Measurements from ENCODE around the gene RINL.

The RINL gene

DNA sequence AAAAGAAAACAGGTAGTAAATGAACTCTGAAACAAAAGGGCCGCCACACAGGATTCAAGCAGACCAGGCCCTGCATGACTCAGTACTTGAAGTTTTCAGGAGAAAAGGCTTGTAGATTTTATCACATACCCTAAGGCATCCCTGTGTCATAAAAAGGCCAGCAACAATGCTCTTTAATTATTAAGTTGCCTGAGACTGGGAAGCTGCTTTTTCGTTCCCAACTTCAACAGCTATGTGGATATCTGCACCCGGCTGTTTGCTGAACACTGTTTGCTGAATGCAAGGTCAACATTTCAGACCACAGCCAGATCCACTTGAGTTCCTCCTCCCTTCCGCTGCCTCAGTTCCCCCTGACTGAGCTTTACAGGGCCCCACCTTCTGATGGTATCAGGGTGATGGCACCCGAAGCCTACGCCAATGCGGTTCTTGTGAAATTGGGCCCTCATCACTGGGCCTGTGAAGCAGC is 40.4 kb downstream of the RINL start:
- Histone ChIP-seq H3K4me1 (ENCODE audit: control insufficient read depth in 1 of 2, insufficient read depth in 2 of 2, low read length in 2 of 2) (peaks cover 46 to 53% of the 10 kb centered on the region in 2 experiments), H2BK5ac (ENCODE audit: low read depth, low read length, poor library complexity) (peak overlapping the region; percentile 95), H3K4me2 (ENCODE audit: low read length) (peak overlapping the region; percentile 27), H3K23ac (ENCODE audit: low read length) (no peak overlapping the region), H4K91ac (ENCODE audit: low read depth, low read length) (peak overlapping the region; percentile 93), H3K36me3 (ENCODE audit: control insufficient read depth in 1 of 2, insufficient read depth in 2 of 2, low read length in 2 of 2) (peaks cover 56 to 65% of the 10 kb centered on the region in 2 experiments), H3K4ac (ENCODE audit: low read depth, low read length) (peak overlapping the region; percentile 82), H2AFZ (ENCODE audit: insufficient read depth, low read length, poor library complexity) (no peak overlapping the region), H3K9ac (ENCODE audit: low read length) (no peak overlapping the region), H3K27me3 (ENCODE audit: insufficient read depth, low read length) (no peaks in the 10 kb centered on the region), H3K79me1 (ENCODE audit: low read length) (peaks cover 36% of the 10 kb centered on the region), H3K18ac (ENCODE audit: low read length) (peak overlapping the region; percentile 95), H4K12ac (ENCODE audit: low read depth, low read length) (no peak overlapping the region), H3K4me3 (ENCODE audit: low read depth, low read length) (no peak overlapping the region), H3K14ac (ENCODE audit: low read length) (peak overlapping the region; percentile 92), H4K8ac (ENCODE audit: low read depth, low read length) (peak overlapping the region; percentile 84), H3K27ac (ENCODE audit: low read depth, low read length) (peak overlapping the region; percentile 96), H3K79me2 (ENCODE audit: control insufficient read depth, insufficient read depth, low read length, poor library complexity) (peaks cover 14% of the 10 kb centered on the region), H2BK120ac (ENCODE audit: insufficient read depth, low read length, poor library complexity) (peak overlapping the region; percentile 92), H2AK5ac (ENCODE audit: low read length) (peak overlapping the region; percentile 87), H2BK12ac (ENCODE audit: low read length) (peak overlapping the region; percentile 90), H3K9me3 (ENCODE audit: insufficient read depth, low read depth, low read length) (no peaks in the 10 kb centered on the region)
- WGBS (ENCODE audit: extremely low coverage, insufficient coverage, insufficient read length), result no CpG with 5 or more reads among the region's 7 CpGs
- DNase-seq, result peak; percentile 88 to 99

DNA sequence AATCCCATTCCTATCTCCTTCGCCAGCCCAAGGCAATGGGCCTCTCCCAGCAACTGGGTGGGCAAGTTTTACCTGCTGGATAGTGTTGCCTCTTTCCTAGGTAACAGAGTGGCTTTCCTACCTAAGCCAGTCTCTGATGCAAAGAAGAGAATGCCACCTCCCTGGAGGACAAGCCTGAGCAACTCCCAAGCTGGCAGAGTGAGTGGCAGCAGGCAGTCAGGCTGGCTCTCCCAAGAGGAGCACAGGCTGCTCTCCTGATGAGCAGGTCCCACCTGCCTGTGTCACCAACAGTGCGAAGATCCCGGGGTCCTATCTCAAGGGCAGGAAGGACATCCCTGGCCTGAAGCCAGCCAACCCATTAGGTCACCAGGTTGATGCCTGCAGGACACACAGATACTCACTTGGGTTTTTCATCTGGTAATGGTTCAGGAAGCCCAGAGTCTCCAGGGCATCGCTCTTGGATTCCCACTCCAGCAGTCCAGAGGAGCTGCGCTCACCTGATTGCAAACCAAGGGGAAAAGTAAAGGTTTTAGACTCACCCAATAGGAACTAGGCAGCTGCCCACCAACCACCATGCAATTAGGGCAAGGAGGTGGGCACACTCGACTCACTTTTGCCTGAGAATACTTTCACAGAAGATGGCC is 41.0 kb downstream of the RINL start:
- peaks cover 50 to 59% of the 10 kb centered on the region in 2 experiments for H3K36me3 ChIP-seq (ENCODE audit: control insufficient read depth in 1 of 2, insufficient read depth in 2 of 2, low read length in 2 of 2)
- H4K91ac ChIP-seq (ENCODE audit: low read depth, low read length), result peak overlapping the region; percentile 97
- peak overlapping the region; percentile 89 for H2BK12ac ChIP-seq (ENCODE audit: low read length)
- H2AK5ac ChIP-seq (ENCODE audit: low read length), result peak overlapping the region; percentile 84
- H2BK120ac ChIP-seq (ENCODE audit: insufficient read depth, low read length, poor library complexity), result peak overlapping the region; percentile 84
- peak overlapping the region; percentile 82 for H4K8ac ChIP-seq (ENCODE audit: low read depth, low read length)
- H3K18ac ChIP-seq (ENCODE audit: low read length), result peak overlapping the region; percentile 68
- no peaks in the 10 kb centered on the region for H3K9me3 ChIP-seq (ENCODE audit: insufficient read depth, low read depth, low read length)
- peaks cover 50 to 58% of the 10 kb centered on the region in 2 experiments for H3K4me1 ChIP-seq (ENCODE audit: control insufficient read depth in 1 of 2, insufficient read depth in 2 of 2, low read length in 2 of 2)
- H3K79me2 ChIP-seq (ENCODE audit: control insufficient read depth, insufficient read depth, low read length, poor library complexity), result peaks cover 14% of the 10 kb centered on the region
- no peak overlapping the region for H3K23ac ChIP-seq (ENCODE audit: low read length)
- peak overlapping the region; percentile 94 for H3K27ac ChIP-seq (ENCODE audit: low read depth, low read length)
- H3K79me1 ChIP-seq (ENCODE audit: low read length), result peaks cover 41% of the 10 kb centered on the region
- H3K4me3 ChIP-seq (ENCODE audit: low read depth, low read length), result no peak overlapping the region
- H4K12ac ChIP-seq (ENCODE audit: low read depth, low read length), result peak overlapping the region; percentile 61
- peak overlapping the region; percentile 92 for H2BK5ac ChIP-seq (ENCODE audit: low read depth, low read length, poor library complexity)
- H2AFZ ChIP-seq (ENCODE audit: insufficient read depth, low read length, poor library complexity), result peak overlapping the region; percentile 40
- peak overlapping the region; percentile 27 for H3K4me2 ChIP-seq (ENCODE audit: low read length)
- peak overlapping the region; percentile 84 for H3K14ac ChIP-seq (ENCODE audit: low read length)
- no peaks in the 10 kb centered on the region for H3K27me3 ChIP-seq (ENCODE audit: insufficient read depth, low read length)
- no CpG with 5 or more reads among the region's 6 CpGs for WGBS (ENCODE audit: extremely low coverage, insufficient coverage, insufficient read length)
- peak overlapping the region; percentile 56 for H3K4ac ChIP-seq (ENCODE audit: low read depth, low read length)
- DNase-seq, result peak; percentile 89 to 95
- no peak overlapping the region for H3K9ac ChIP-seq (ENCODE audit: low read length)

DNA sequence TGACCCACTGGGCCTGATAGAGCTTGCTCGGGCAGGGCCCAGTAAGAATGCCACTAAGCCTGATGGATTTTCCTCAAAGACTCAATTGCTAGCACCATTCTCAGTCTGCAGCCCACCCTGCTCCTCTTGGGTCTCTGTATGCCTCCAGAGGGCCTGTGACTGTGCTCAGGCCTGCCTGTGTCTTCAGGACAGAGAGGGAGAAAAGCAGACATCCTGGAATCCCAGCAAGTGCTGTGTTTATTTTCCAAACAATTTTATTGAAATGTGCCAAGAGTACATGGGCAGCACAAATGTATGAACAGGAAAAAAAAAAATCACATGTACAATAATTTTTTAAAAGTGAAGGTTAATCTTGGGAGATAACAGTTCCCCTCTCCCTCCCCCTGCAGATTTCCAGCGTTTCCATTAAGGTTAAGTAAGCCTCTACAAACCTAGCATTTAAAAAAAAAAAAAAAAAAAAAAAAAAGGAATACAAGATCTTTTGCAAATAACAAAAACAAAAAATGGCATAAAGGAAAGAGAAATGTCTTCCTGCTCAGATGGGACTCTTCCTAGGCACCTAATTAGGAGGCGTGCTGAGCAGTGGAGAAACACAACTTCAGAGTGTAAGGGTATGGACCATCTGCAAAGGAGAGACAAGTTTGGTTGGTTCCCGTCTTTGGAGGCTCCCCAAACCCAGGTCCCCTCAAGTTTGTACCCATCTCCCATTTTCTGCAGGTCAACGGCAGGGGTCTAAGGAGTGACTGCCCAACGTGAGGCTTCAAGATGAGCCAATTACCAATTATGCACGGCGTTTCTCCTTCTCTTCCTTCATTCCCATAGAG is 41.7 kb downstream of the RINL start:
- Histone ChIP-seq H3K4ac (ENCODE audit: low read depth, low read length) (peak overlapping the region; percentile 56), H2BK12ac (ENCODE audit: low read length) (peak overlapping the region; percentile 89), H3K4me2 (ENCODE audit: low read length) (no peak overlapping the region), H4K91ac (ENCODE audit: low read depth, low read length) (peak overlapping the region; percentile 97), H4K8ac (ENCODE audit: low read depth, low read length) (peak overlapping the region; percentile 67), H2BK120ac (ENCODE audit: insufficient read depth, low read length, poor library complexity) (peak overlapping the region; percentile 84), H3K36me3 (ENCODE audit: control insufficient read depth in 1 of 2, insufficient read depth in 2 of 2, low read length in 2 of 2) (peaks cover 46 to 53% of the 10 kb centered on the region in 2 experiments), H3K27me3 (ENCODE audit: insufficient read depth, low read length) (no peaks in the 10 kb centered on the region), H3K79me2 (ENCODE audit: control insufficient read depth, insufficient read depth, low read length, poor library complexity) (peaks cover 17% of the 10 kb centered on the region), H3K23ac (ENCODE audit: low read length) (no peak overlapping the region), H2BK5ac (ENCODE audit: low read depth, low read length, poor library complexity) (peak overlapping the region; percentile 92), H3K9me3 (ENCODE audit: insufficient read depth, low read depth, low read length) (no peaks in the 10 kb centered on the region), H3K18ac (ENCODE audit: low read length) (peak overlapping the region; percentile 68), H3K4me3 (ENCODE audit: low read depth, low read length) (no peak overlapping the region), H3K14ac (ENCODE audit: low read length) (peak overlapping the region; percentile 84), H3K27ac (ENCODE audit: low read depth, low read length) (peak overlapping the region; percentile 94), H3K4me1 (ENCODE audit: control insufficient read depth in 1 of 2, insufficient read depth in 2 of 2, low read length in 2 of 2) (peaks cover 48 to 58% of the 10 kb centered on the region in 2 experiments), H3K9ac (ENCODE audit: low read length) (no peak overlapping the region), H2AK5ac (ENCODE audit: low read length) (peak overlapping the region; percentile 84), H3K79me1 (ENCODE audit: low read length) (peaks cover 44% of the 10 kb centered on the region), H4K12ac (ENCODE audit: low read depth, low read length) (no peak overlapping the region), H2AFZ (ENCODE audit: insufficient read depth, low read length, poor library complexity) (no peak overlapping the region)
- WGBS (ENCODE audit: extremely low coverage, insufficient coverage, insufficient read length), result no CpG with 5 or more reads among the region's 8 CpGs
- no peak for DNase-seq

DNA sequence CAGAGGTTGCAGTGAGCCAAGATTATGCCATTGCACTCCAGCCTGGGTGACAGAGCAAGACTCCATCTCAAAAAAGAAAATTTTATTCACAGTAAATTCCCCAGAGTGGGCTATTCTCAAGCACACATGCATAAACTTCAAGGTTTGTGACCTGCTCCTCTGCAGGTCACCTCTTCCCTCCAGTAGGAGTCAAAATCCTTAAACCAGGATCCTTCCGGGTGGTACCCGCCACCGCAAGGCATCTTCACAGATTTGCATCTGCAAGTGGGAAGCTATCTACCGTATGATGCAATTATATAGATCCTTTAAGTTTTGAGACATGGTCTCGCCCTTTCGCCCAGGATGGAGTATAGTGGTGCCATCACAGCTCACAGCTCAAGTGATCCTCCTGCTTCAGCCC is 43.5 kb downstream of the RINL start:
- peak; percentile 24 to 53 for DNase-seq
- H3K4me3 ChIP-seq (ENCODE audit: low read depth, low read length), result no peak overlapping the region
- WGBS (ENCODE audit: extremely low coverage, insufficient coverage, insufficient read length), result no CpG with 5 or more reads among the region's 6 CpGs
- no peak overlapping the region for H3K9ac ChIP-seq (ENCODE audit: low read length)
- peaks cover 39 to 54% of the 10 kb centered on the region in 2 experiments for H3K4me1 ChIP-seq (ENCODE audit: control insufficient read depth in 1 of 2, insufficient read depth in 2 of 2, low read length in 2 of 2)
- H3K36me3 ChIP-seq (ENCODE audit: control insufficient read depth in 1 of 2, insufficient read depth in 2 of 2, low read length in 2 of 2), result peaks cover 33 to 36% of the 10 kb centered on the region in 2 experiments
- peaks cover 16% of the 10 kb centered on the region for H3K79me2 ChIP-seq (ENCODE audit: control insufficient read depth, insufficient read depth, low read length, poor library complexity)
- no peaks in the 10 kb centered on the region for H3K9me3 ChIP-seq (ENCODE audit: insufficient read depth, low read depth, low read length)
- H2BK120ac ChIP-seq (ENCODE audit: insufficient read depth, low read length, poor library complexity), result no peak overlapping the region
- no peak overlapping the region for H2BK5ac ChIP-seq (ENCODE audit: low read depth, low read length, poor library complexity)
- no peak overlapping the region for H4K12ac ChIP-seq (ENCODE audit: low read depth, low read length)
- no peak overlapping the region for H2AK5ac ChIP-seq (ENCODE audit: low read length)
- H3K4ac ChIP-seq (ENCODE audit: low read depth, low read length), result no peak overlapping the region
- H3K27me3 ChIP-seq (ENCODE audit: insufficient read depth, low read length), result no peaks in the 10 kb centered on the region
- H4K8ac ChIP-seq (ENCODE audit: low read depth, low read length), result no peak overlapping the region
- H3K23ac ChIP-seq (ENCODE audit: low read length), result no peak overlapping the region
- no peak overlapping the region for H3K27ac ChIP-seq (ENCODE audit: low read depth, low read length)
- H3K14ac ChIP-seq (ENCODE audit: low read length), result no peak overlapping the region
- no peak overlapping the region for H2AFZ ChIP-seq (ENCODE audit: insufficient read depth, low read length, poor library complexity)
- H3K4me2 ChIP-seq (ENCODE audit: low read length), result no peak overlapping the region
- peaks cover 51% of the 10 kb centered on the region for H3K79me1 ChIP-seq (ENCODE audit: low read length)
- H2BK12ac ChIP-seq (ENCODE audit: low read length), result no peak overlapping the region
- no peak overlapping the region for H3K18ac ChIP-seq (ENCODE audit: low read length)
- H4K91ac ChIP-seq (ENCODE audit: low read depth, low read length), result no peak overlapping the region
